ENCODE results near the gene NT5DC3.
A peak's percentile ranks its signal among the peaks of the same experiment; 100 is the strongest.

Gene NT5DC3

GRCh38 chr12:103830730-103831320, 10.2 kb downstream of the NT5DC3 start:
- Mint-ChIP-seq H3K4me3 (no peak overlapping the region), H3K4me1 (peaks cover 19% of the 10 kb centered on the region), H3K27ac (no peak overlapping the region), H3K36me3 (ENCODE audit: low read depth) (peaks cover 16% of the 10 kb centered on the region), H3K27me3 (no peaks in the 10 kb centered on the region), H3K9me3 (peaks cover 7% of the 10 kb centered on the region)
- DNase-seq, result no peak
- no peak for ATAC-seq

- no peak for DNase-seq
- ATAC-seq, result no peak
- H3K36me3 Mint-ChIP-seq (ENCODE audit: low read depth), result peaks cover 13% of the 10 kb centered on the region
- peaks cover 7% of the 10 kb centered on the region for H3K9me3 Mint-ChIP-seq
- peaks cover 19% of the 10 kb centered on the region for H3K4me1 Mint-ChIP-seq
- H3K27ac Mint-ChIP-seq, result no peak overlapping the region
- no peak overlapping the region for H3K4me3 Mint-ChIP-seq
- H3K27me3 Mint-ChIP-seq, result no peaks in the 10 kb centered on the region
Measured at GRCh38 chr12:103830025-103830725, 10.9 kb downstream of the NT5DC3 start.

- ATAC-seq (no peak), DNase-seq (no peak)
- peaks cover 13% of the 10 kb centered on the region for H3K36me3 Mint-ChIP-seq (ENCODE audit: low read depth)
- peaks cover 19% of the 10 kb centered on the region for H3K4me1 Mint-ChIP-seq
- H3K4me3 Mint-ChIP-seq, result no peak overlapping the region
- no peaks in the 10 kb centered on the region for H3K27me3 Mint-ChIP-seq
- peaks cover 7% of the 10 kb centered on the region for H3K9me3 Mint-ChIP-seq
- H3K27ac Mint-ChIP-seq, result no peak overlapping the region
Measured at GRCh38 chr12:103829092-103829491, 11.9 kb downstream of the NT5DC3 start.

GRCh38 chr12:103827911-103828391, 13.1 kb downstream of the NT5DC3 start:
- Mint-ChIP-seq H3K4me3 (no peak overlapping the region), H3K27me3 (no peaks in the 10 kb centered on the region), H3K4me1 (peaks cover 19% of the 10 kb centered on the region), H3K36me3 (ENCODE audit: low read depth) (peaks cover 13% of the 10 kb centered on the region), H3K27ac (no peak overlapping the region), H3K9me3 (peaks cover 7% of the 10 kb centered on the region)
- ATAC-seq, result peak; percentile 24
- no peak for DNase-seq

- no peaks in the 10 kb centered on the region for H3K27me3 Mint-ChIP-seq
- no peak for ATAC-seq
Measured at GRCh38 chr12:103824845-103825244, 16.2 kb downstream of the NT5DC3 start.

GRCh38 chr12:103824290-103824689, 16.7 kb downstream of the NT5DC3 start:
- Mint-ChIP-seq H3K36me3 (ENCODE audit: low read depth) (peaks cover 12% of the 10 kb centered on the region), H3K27me3 (no peaks in the 10 kb centered on the region), H3K4me3 (no peak overlapping the region), H3K9me3 (peaks cover 3% of the 10 kb centered on the region), H3K4me1 (peaks cover 8% of the 10 kb centered on the region), H3K27ac (no peak overlapping the region)
- ATAC-seq (no peak), DNase-seq (no peak)

More at GRCh38 chr12:103824845-103825244, 16.2 kb downstream of the NT5DC3 start:
- H3K36me3 Mint-ChIP-seq (ENCODE audit: low read depth), result peaks cover 11% of the 10 kb centered on the region
- H3K9me3 Mint-ChIP-seq, result peaks cover 3% of the 10 kb centered on the region
- DNase-seq, result no peak
- H3K27ac Mint-ChIP-seq, result no peak overlapping the region
- peaks cover 8% of the 10 kb centered on the region for H3K4me1 Mint-ChIP-seq
- no peak overlapping the region for H3K4me3 Mint-ChIP-seq

GRCh38 chr12:103823871-103824270, 17.2 kb downstream of the NT5DC3 start:
- Mint-ChIP-seq H3K9me3 (peaks cover 3% of the 10 kb centered on the region), H3K27me3 (no peaks in the 10 kb centered on the region), H3K4me3 (no peak overlapping the region), H3K4me1 (peaks cover 10% of the 10 kb centered on the region), H3K36me3 (ENCODE audit: low read depth) (peaks cover 12% of the 10 kb centered on the region), H3K27ac (no peak overlapping the region)
- no peak for ATAC-seq
- no peak for DNase-seq

GRCh38 chr12:103821773-103822172, 19.3 kb downstream of the NT5DC3 start:
- Mint-ChIP-seq H3K27ac (no peak overlapping the region), H3K4me3 (no peak overlapping the region), H3K9me3 (peaks cover 3% of the 10 kb centered on the region), H3K36me3 (ENCODE audit: low read depth) (peaks cover 12% of the 10 kb centered on the region), H3K27me3 (no peaks in the 10 kb centered on the region), H3K4me1 (peaks cover 7% of the 10 kb centered on the region)
- no peak for DNase-seq
- no peak for ATAC-seq

GRCh38 chr12:103820881-103821489, 20.0 kb downstream of the NT5DC3 start:
- no peak for ATAC-seq
- peaks cover 12% of the 10 kb centered on the region for H3K36me3 Mint-ChIP-seq (ENCODE audit: low read depth)
- peaks cover 9% of the 10 kb centered on the region for H3K4me1 Mint-ChIP-seq
- H3K27ac Mint-ChIP-seq, result no peak overlapping the region
- no peak overlapping the region for H3K4me3 Mint-ChIP-seq
- no peaks in the 10 kb centered on the region for H3K27me3 Mint-ChIP-seq
- H3K9me3 Mint-ChIP-seq, result peaks cover 3% of the 10 kb centered on the region
- DNase-seq, result no peak

GRCh38 chr12:103820361-103820760, 20.7 kb downstream of the NT5DC3 start:
- Mint-ChIP-seq H3K4me1 (peaks cover 9% of the 10 kb centered on the region), H3K27me3 (no peaks in the 10 kb centered on the region), H3K4me3 (no peak overlapping the region), H3K27ac (no peak overlapping the region), H3K9me3 (peaks cover 3% of the 10 kb centered on the region), H3K36me3 (ENCODE audit: low read depth) (peaks cover 12% of the 10 kb centered on the region)
- ATAC-seq (no peak), DNase-seq (no peak)

- DNase-seq (no peak), ATAC-seq (no peak)
- Mint-ChIP-seq H3K9me3 (peaks cover 3% of the 10 kb centered on the region), H3K27me3 (no peaks in the 10 kb centered on the region), H3K27ac (no peak overlapping the region), H3K4me1 (peaks cover 9% of the 10 kb centered on the region), H3K36me3 (ENCODE audit: low read depth) (peaks cover 12% of the 10 kb centered on the region), H3K4me3 (no peak overlapping the region)
Measured at GRCh38 chr12:103819892-103820291, 21.1 kb downstream of the NT5DC3 start.

GRCh38 chr12:103819312-103819711, 21.7 kb downstream of the NT5DC3 start:
- H3K4me3 Mint-ChIP-seq, result no peak overlapping the region
- H3K4me1 Mint-ChIP-seq, result peaks cover 9% of the 10 kb centered on the region
- peaks cover 3% of the 10 kb centered on the region for H3K9me3 Mint-ChIP-seq
- no peak for DNase-seq
- no peak overlapping the region for H3K27ac Mint-ChIP-seq
- no peaks in the 10 kb centered on the region for H3K27me3 Mint-ChIP-seq
- no peak for ATAC-seq
- peaks cover 17% of the 10 kb centered on the region for H3K36me3 Mint-ChIP-seq (ENCODE audit: low read depth)

- Mint-ChIP-seq H3K36me3 (ENCODE audit: low read depth) (peaks cover 26% of the 10 kb centered on the region), H3K27ac (no peak overlapping the region), H3K4me3 (no peak overlapping the region), H3K9me3 (peaks cover 3% of the 10 kb centered on the region), H3K27me3 (no peaks in the 10 kb centered on the region), H3K4me1 (peaks cover 9% of the 10 kb centered on the region)
- no peak for DNase-seq
- ATAC-seq, result no peak
Measured at GRCh38 chr12:103817791-103818190, 23.2 kb downstream of the NT5DC3 start.

GRCh38 chr12:103816663-103817062, 24.4 kb downstream of the NT5DC3 start:
- Mint-ChIP-seq H3K36me3 (ENCODE audit: low read depth) (peaks cover 26% of the 10 kb centered on the region), H3K27me3 (no peaks in the 10 kb centered on the region), H3K4me1 (peaks cover 9% of the 10 kb centered on the region), H3K9me3 (peaks cover 3% of the 10 kb centered on the region), H3K27ac (no peak overlapping the region), H3K4me3 (no peak overlapping the region)
- ATAC-seq (no peak), DNase-seq (no peak)

- Mint-ChIP-seq H3K4me3 (no peak overlapping the region), H3K9me3 (no peaks in the 10 kb centered on the region), H3K27ac (no peak overlapping the region), H3K27me3 (no peaks in the 10 kb centered on the region), H3K4me1 (peaks cover 9% of the 10 kb centered on the region), H3K36me3 (ENCODE audit: low read depth) (peaks cover 31% of the 10 kb centered on the region)
- no peak for DNase-seq
- no peak for ATAC-seq
Measured at GRCh38 chr12:103814436-103814835, 26.6 kb downstream of the NT5DC3 start.
